Gastrocnemius medialis (tissue), 4 donors: ENCODE results near the gene PRDM2. TPM values are rescaled to one million over a fixed set of nuclear protein-coding genes. Genes with fewer than 3 reads are reported as not detected.

Experiments
- ATAC-seq, 2 donors: fragments of 150-250 bp; one replicate each; pipeline ENCODE4 v1.9.1; 2016
- DNase-seq, 2 donors: peaks; one replicate each; pipeline ENCODE4 v3.0.0-alpha.2; 2019
- H3K27ac ChIP-seq, 4 donors: fragments of 200-600 bp; sonication (generic); 1 replicate in 1 of 4; 2 replicates in 3 of 4; pipeline ENCODE4 v1.5.1; 2016 to 2018; ENCODE audit warnings: mild to moderate bottlenecking in 2 of 4, moderate library complexity in 1 of 4
- H3K27me3 ChIP-seq, 3 donors: fragments of 200-600 bp; sonication (generic) in 2 of 3; 1 replicate in 1 of 3; 2 replicates in 2 of 3; pipeline versions ENCODE4 v1.5.1 to v1.6.0; 2016 to 2019; ENCODE audit warnings: mild to moderate bottlenecking in 1 of 3, moderate library complexity in 1 of 3
- H3K36me3 ChIP-seq, 2 donors: fragments of 200-600 bp; sonication (generic) in 1 of 2; one replicate each; pipeline ENCODE4 v1.5.1; 2017 to 2018
- H3K4me1 ChIP-seq, 2 donors: fragments of 200-600 bp; sonication (generic) in 1 of 2; one replicate each; pipeline ENCODE4 v1.5.1; 2016 to 2017; ENCODE audit warnings: mild to moderate bottlenecking in 2 of 2
- H3K4me3 ChIP-seq, 4 donors: fragments of 200-600 bp; sonication (generic) in 3 of 4; 1 replicate in 1 of 4; 2 replicates in 3 of 4; pipeline ENCODE4 v1.5.1; 2016 to 2019; ENCODE audit warnings: mild to moderate bottlenecking in 2 of 4
- H3K9me3 ChIP-seq, 3 donors: fragments of 200-600 bp; sonication (generic) in 2 of 3; 1 replicate in 1 of 3; 2 replicates in 2 of 3; pipeline ENCODE4 v1.5.1; 2016 to 2019
- POLR2A ChIP-seq, 2 donors: fragments of 450-650 bp; IDR thresholded peaks; one replicate each; pipeline ENCODE4 v1.6.1; 2017; ENCODE audit warnings: antibody characterized with exemption in 2 of 2, mild to moderate bottlenecking in 2 of 2, moderate library complexity in 2 of 2
- in situ Hi-C, 4 donors: fragments of 200-750 bp; cut with MboI; loops; one replicate each; pipeline versions ENCODE4 v1.15.0 to v1.8.0; 2017; ENCODE audit warnings: low sequenced_read_pairs in 4 of 4
- intact Hi-C: fragments of 100-400 bp; cut with DNase I; formaldehyde crosslinking; loops from one replicate; pipeline ENCODE4 v1.15.1; 2023; ENCODE audit warnings: low total_unique reads
- total RNA-seq, 4 donors: library from RNA; depleted of rRNA; stranded (reverse); fragments of >200 nt; gene quantifications; one replicate each; pipeline versions ENCODE4 v1.1.0 to v1.2.3, GENCODE V29; 2016
- TF ChIP-seq, protein P1 (sequence below), 5 experiments: fragments of 450-650 bp in 3 of 5; fragments of 200-600 bp in 2 of 5; sonication (generic) in 2 of 5; IDR thresholded peaks in 4 of 5; conservative IDR thresholded peaks in 1 of 5; 1 replicate in 4 of 5; 2 replicates in 1 of 5; pipeline ENCODE4 v1.5.1; 2016 to 2019; ENCODE audit warnings: antibody characterized with exemption in 5 of 5, mild to moderate bottlenecking in 3 of 5, moderate library complexity in 3 of 5

The PRDM2 gene
- total RNA-seq, 4 donors from 2014 or later: 24.1 to 38.3 (median 35.6) TPM

GRCh38 chr1:13836136-13836535 lies 136.1 kb downstream of the PRDM2 start:
- no peaks in the 10 kb centered on the region for H3K9me3 ChIP-seq
- H3K4me1 ChIP-seq: no peaks in the 10 kb centered on the region
- H3K4me3 ChIP-seq: no peak overlapping the region
- no peak for DNase-seq
- H3K27me3 ChIP-seq: no peaks in the 10 kb centered on the region
- no peaks in the 10 kb centered on the region for H3K36me3 ChIP-seq
- in situ Hi-C loops (loop anchor here in 1 of 4 donors (10.0 to 25.0 kb wide), 2 partner anchors 126 to 171 kb away; no protein-coding TSS in a partner anchor), intact Hi-C loops (no loop called here)
- TF ChIP-seq, protein P1, sequence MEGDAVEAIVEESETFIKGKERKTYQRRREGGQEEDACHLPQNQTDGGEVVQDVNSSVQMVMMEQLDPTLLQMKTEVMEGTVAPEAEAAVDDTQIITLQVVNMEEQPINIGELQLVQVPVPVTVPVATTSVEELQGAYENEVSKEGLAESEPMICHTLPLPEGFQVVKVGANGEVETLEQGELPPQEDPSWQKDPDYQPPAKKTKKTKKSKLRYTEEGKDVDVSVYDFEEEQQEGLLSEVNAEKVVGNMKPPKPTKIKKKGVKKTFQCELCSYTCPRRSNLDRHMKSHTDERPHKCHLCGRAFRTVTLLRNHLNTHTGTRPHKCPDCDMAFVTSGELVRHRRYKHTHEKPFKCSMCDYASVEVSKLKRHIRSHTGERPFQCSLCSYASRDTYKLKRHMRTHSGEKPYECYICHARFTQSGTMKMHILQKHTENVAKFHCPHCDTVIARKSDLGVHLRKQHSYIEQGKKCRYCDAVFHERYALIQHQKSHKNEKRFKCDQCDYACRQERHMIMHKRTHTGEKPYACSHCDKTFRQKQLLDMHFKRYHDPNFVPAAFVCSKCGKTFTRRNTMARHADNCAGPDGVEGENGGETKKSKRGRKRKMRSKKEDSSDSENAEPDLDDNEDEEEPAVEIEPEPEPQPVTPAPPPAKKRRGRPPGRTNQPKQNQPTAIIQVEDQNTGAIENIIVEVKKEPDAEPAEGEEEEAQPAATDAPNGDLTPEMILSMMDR (IDR thresholded peaks at IDR 0.05 in 4 of 5, conservative IDR thresholded peaks at IDR 0.05 in 1 of 5): no peak
- TF ChIP-seq POLR2A (IDR thresholded peaks at IDR 0.05): no peak
- ATAC-seq: no peak
- no peak overlapping the region for H3K27ac ChIP-seq

DNA sequence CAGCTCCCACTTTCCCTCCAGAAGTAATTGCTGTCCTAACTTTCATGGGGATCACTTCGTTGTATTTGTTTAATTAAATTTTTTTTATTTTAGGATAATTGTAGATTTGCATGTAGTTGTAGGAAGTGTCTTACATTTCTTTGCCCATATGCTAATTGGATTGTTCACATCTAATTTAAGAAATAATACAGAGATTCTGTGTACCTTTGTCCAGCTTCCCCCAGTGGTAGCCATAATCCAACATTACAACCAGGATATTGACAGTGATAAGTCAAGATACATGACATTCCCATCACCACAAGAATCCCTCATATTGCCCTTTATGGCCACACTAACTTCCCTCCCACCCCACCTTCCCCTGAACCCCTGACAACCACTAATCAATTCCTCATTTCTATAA lies 136.6 kb downstream of the PRDM2 start:
- TF ChIP-seq, protein P1 (IDR thresholded peaks at IDR 0.05 in 4 of 5, conservative IDR thresholded peaks at IDR 0.05 in 1 of 5): no peak
- no peak for TF ChIP-seq POLR2A (IDR thresholded peaks at IDR 0.05)
- no peaks in the 10 kb centered on the region for H3K36me3 ChIP-seq
- H3K4me3 ChIP-seq: no peak overlapping the region
- in situ Hi-C loops (loop anchor here in 1 of 4 donors (10.0 to 25.0 kb wide), 2 partner anchors 126 to 172 kb away; no protein-coding TSS in a partner anchor), intact Hi-C loops (no loop called here)
- ATAC-seq (no peak), DNase-seq (no peak)
- H3K27ac ChIP-seq: no peak overlapping the region
- no peaks in the 10 kb centered on the region for H3K27me3 ChIP-seq
- H3K9me3 ChIP-seq: no peaks in the 10 kb centered on the region
- H3K4me1 ChIP-seq: no peaks in the 10 kb centered on the region

DNA sequence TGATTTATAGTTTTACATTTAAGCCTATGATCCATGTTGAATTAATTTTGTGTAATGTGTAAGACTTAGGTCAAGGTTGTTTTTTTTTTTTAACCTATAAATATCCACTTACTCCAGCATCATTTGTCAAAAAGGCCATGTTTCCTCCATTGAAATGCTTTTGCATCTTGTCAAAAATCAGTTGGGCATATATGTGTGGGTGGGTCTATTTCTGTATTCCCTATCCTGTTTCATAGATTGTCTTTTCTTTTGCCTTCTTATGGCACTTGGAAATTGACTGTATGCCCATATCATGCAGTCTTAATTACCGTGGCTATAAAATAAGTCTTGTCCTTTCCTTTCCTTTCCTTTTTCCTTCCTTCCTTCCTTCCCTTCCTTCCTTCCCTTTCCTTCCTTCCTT lies 138.2 kb downstream of the PRDM2 start:
- no peaks in the 10 kb centered on the region for H3K4me1 ChIP-seq
- in situ Hi-C loops: loop anchor here in 1 of 4 donors (10.0 to 25.0 kb wide), 2 partner anchors 124 to 173 kb away; no protein-coding TSS in a partner anchor
- intact Hi-C loops: no loop called here

DNA sequence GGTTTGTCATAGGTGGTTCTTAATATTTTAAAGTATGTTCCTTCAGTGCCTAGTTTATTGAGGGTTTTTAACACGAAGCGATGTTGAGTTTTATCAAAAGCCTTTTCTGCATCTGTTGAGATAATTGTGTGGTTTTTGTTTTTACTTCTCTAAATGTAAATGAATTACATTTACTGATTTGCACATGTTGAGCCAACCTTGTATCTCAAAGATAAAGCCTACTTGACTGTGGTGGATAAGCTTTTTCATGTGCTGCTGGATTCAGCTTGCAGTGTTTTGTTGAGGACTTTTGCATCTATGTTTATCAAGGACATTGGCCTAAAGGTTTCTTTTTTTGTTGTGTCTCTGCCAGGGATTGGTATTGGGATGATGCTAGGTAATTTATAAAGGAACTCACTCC lies 142.5 kb downstream of the PRDM2 start:
- H3K4me1 ChIP-seq: no peaks in the 10 kb centered on the region
- H3K4me3 ChIP-seq: no peak overlapping the region
- ATAC-seq (no peak), DNase-seq (no peak)
- intact Hi-C loops: no loop called here
- no peaks in the 10 kb centered on the region for H3K36me3 ChIP-seq
- no peaks in the 10 kb centered on the region for H3K9me3 ChIP-seq
- H3K27ac ChIP-seq: no peak overlapping the region
- no peak for TF ChIP-seq POLR2A (IDR thresholded peaks at IDR 0.05)
- TF ChIP-seq, protein P1 (IDR thresholded peaks at IDR 0.05 in 4 of 5, conservative IDR thresholded peaks at IDR 0.05 in 1 of 5): no peak
- H3K27me3 ChIP-seq: no peaks in the 10 kb centered on the region
- in situ Hi-C loops: loop anchor here in 1 of 4 donors (25.0 kb wide), 1 partner anchor 120 kb away; no protein-coding TSS in a partner anchor

More for the DNA sequence above, 138.2 kb downstream of the PRDM2 start:
- no peak overlapping the region for H3K27ac ChIP-seq
- TF ChIP-seq, protein P1 (IDR thresholded peaks at IDR 0.05 in 4 of 5, conservative IDR thresholded peaks at IDR 0.05 in 1 of 5): no peak
- TF ChIP-seq POLR2A (IDR thresholded peaks at IDR 0.05): no peak
- H3K27me3 ChIP-seq: no peaks in the 10 kb centered on the region
- H3K36me3 ChIP-seq: no peaks in the 10 kb centered on the region
- H3K9me3 ChIP-seq: no peaks in the 10 kb centered on the region
- DNase-seq: no peak
- no peak for ATAC-seq
- H3K4me3 ChIP-seq: no peak overlapping the region

DNA sequence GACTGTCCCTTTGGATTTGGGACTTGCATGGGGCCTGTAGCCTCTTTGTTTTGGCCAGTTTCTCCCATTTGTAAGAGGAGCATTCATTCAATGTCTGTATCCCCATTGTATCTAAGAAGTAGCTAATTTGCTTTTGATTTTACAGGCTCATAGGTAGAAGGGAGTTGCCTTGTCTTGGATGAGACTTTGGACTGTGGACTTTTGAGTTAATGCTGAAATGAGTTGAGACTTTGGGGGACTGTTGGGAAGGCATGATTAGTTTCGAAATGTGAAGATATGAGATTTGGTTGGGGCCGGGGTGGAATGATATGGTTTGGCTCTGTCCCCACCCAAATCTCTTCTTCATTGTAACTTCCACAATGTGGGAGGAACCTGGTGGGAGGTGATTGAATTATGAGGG lies 151.7 kb downstream of the PRDM2 start:
- H3K4me1 ChIP-seq: no peaks in the 10 kb centered on the region
- H3K9me3 ChIP-seq: no peaks in the 10 kb centered on the region
- H3K4me3 ChIP-seq: no peak overlapping the region
- TF ChIP-seq, protein P1 (IDR thresholded peaks at IDR 0.05 in 4 of 5, conservative IDR thresholded peaks at IDR 0.05 in 1 of 5): no peak
- no peak for TF ChIP-seq POLR2A (IDR thresholded peaks at IDR 0.05)
- H3K27ac ChIP-seq: no peak overlapping the region
- no peak for DNase-seq
- ATAC-seq: no peak
- H3K27me3 ChIP-seq: no peaks in the 10 kb centered on the region
- intact Hi-C loops: no loop called here
- in situ Hi-C loops: no loop called here
- H3K36me3 ChIP-seq: no peaks in the 10 kb centered on the region
